ENCODE data around the gene ALPK3.

- TF ChIP-seq POLR2AphosphoS5 (IDR thresholded peaks at IDR 0.05) (no peak), CTCF (IDR thresholded peaks at IDR 0.05) (no peak), POLR2A (IDR thresholded peaks at IDR 0.05) (no peak)
These were observed 96.2 kb downstream of the ALPK3 start for GRCh38 chr15:84913360-84913723.

All from stomach (tissue), 4 donors.